GM21723 (cell line): ENCODE data around the gene GSG1L.

Source experiments
- ATAC-seq: cut with Tn5 transposase; IDR thresholded peaks from one replicate; pipeline ENCODE4 v1.9.1; 2021; ENCODE audit warnings: mild to moderate bottlenecking, moderate library complexity; ENCODE audit not compliant: unreplicated experiment

Gene GSG1L

DNA sequence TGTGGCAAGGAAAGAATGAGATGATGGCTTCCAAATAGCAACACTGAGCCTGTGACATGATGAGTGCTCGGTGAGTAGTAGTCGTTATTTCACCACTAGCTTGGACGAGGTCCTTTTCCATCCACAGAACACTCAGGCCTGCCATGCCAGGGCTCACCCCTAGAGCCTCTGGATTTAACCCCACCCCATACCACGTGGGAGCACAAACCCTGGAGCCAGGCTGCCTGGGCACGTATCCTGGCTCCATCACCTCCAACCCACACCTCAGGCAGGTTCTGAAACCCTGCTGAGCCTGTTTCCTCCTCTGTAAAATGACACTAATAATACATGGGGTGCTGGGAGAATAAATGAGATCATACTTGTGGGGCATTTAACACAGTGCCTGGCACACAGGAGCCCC lies 321.2 kb downstream of the GSG1L start:
- ATAC-seq = no peak

DNA sequence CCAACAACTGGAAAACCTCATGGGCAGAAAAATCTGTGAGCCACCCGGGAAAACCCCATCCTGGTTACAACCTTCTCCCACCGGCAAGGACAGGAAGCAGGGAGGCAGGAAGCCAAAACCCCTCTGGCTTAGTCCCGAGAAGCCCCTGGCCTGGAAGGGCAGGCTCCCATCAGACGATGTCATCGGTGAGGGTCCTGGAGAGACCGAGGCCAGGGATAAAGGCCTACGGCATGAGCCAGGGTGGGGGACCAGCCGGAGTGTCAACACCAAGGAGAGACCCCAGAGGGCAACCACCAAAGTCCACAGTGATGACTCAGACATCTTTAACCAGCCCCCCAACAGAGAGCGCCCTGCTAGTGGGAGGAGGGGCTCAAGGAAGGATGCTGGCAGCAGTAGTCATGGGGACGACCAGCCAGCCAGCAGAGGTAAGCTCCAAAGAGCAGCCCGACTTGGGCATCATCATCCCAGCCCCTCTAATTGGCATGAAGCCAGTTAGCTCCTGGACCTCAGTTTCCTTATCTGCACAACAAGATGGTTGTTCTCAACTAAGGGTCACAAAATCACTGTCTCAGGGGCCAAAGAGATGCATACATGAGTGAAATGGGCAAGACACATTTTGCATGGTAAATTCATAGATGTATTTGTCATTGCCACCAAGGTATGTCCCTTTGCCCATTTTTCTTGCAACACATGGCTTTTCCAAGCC lies 322.9 kb downstream of the GSG1L start:
- no peak for ATAC-seq

DNA sequence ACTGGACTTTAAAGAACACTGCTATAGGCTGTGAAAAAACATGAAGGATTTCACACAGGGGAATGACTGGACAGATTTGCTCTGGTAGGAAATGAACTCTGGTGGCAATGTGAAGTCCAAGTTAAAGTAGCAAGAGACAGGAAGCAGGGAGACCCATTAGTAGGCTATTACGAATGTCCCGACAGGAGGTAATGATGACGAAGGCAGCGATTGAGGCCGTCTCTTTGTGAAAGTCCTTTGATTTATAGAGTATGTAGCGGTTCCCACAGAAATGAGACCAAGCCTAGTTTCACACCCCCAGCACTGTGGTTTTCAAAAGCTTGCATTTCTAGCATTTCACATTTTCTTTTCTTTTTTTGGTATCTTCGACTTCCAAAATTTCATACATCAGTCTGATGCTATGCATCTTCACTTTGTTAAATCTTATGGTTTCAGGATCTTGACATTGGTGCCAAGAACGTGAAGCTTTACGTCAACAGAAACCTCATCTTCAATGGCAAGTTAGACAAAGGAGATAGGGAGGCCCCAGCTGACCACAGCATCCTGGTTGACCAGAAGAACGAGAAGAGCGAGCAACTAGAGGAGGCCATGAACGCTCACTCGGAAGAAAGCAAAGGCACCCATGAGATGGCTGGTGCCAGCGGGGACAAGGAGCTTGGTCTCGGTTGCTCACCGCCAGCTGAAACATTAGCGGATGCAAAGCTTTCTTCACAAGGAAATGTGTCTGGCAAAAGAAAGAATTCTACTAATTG lies 323.7 kb downstream of the GSG1L start:
- no peak for ATAC-seq

DNA sequence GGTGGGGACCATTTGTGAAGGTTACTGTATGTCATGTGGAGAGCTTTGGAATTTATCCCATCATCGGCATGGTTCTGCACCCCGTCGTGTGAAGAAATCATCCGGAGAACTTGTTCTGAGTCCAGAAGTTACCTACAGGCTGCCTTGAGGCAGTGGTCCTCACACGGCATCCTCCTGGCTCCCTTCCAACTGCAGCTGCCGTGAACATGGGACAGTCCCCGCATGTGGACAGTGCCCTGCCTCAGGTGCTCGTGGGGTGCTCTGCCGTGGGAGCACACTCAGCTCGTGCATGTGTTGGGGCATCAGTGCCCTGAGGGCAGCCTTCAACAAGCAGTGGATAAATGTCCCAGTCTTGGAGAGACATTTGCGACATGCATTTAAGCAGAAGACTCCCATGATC lies 324.9 kb downstream of the GSG1L start:
- no peak for ATAC-seq
